ENCODE measurements around the gene DIP2C. TPM values are rescaled to one million over a fixed set of nuclear protein-coding genes. Genes with fewer than 3 reads are reported as not detected.

Gene DIP2C
- total and polyA plus RNA-seq, 8 donors, result 2.4 to 40.1 (median 21.0) TPM

DNA sequence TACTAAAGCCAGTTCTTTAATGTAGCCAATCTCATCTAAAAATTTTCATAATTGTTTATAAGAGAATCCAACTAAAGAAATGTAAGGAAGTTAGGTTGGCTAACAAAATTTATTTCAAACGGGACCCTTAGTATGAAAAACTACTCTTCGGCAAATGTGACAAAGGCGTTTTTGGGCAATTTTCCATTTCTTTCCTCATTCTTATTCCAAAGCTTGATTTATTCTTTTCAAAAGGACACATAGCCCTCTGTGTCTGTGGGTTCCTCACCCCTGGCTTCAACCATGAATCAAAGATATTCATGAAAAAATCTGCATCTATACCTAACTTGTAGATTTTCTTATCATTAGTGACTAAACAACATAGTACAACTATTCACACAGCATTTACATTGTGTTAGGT, 358.3 kb downstream of the DIP2C start:
- Histone ChIP-seq H3K27me3 (no peaks in the 10 kb centered on the region), H3K36me3 (peaks cover 0 to 24% (median 15%) of the 10 kb centered on the region in 4 donors), H3K4me3 (no peak overlapping the region), H3K27ac (peak overlapping the region in 1 of 5 donors; percentile 4), H3K4me1 (peaks cover 4 to 17% (median 9%) of the 10 kb centered on the region in 4 donors), H3K9me3 (no peaks in the 10 kb centered on the region)
- WGBS, 5 donors, result 84 to 98% (median 95%) methylated on average over 3 of the region's 3 CpGs
- intact Hi-C loops (cut with DNase I; ENCODE audit: low total_unique reads), result no loop called here
- DNase-seq, result no peak
- TF ChIP-seq POLR2A (IDR thresholded peaks at IDR 0.05) (no peak), EP300 (IDR thresholded peaks at IDR 0.05) (no peak), POLR2AphosphoS5 (IDR thresholded peaks at IDR 0.05) (no peak)
- TF ChIP-seq, protein P1, sequence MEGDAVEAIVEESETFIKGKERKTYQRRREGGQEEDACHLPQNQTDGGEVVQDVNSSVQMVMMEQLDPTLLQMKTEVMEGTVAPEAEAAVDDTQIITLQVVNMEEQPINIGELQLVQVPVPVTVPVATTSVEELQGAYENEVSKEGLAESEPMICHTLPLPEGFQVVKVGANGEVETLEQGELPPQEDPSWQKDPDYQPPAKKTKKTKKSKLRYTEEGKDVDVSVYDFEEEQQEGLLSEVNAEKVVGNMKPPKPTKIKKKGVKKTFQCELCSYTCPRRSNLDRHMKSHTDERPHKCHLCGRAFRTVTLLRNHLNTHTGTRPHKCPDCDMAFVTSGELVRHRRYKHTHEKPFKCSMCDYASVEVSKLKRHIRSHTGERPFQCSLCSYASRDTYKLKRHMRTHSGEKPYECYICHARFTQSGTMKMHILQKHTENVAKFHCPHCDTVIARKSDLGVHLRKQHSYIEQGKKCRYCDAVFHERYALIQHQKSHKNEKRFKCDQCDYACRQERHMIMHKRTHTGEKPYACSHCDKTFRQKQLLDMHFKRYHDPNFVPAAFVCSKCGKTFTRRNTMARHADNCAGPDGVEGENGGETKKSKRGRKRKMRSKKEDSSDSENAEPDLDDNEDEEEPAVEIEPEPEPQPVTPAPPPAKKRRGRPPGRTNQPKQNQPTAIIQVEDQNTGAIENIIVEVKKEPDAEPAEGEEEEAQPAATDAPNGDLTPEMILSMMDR (IDR thresholded peaks at IDR 0.05), result no peak

DNA sequence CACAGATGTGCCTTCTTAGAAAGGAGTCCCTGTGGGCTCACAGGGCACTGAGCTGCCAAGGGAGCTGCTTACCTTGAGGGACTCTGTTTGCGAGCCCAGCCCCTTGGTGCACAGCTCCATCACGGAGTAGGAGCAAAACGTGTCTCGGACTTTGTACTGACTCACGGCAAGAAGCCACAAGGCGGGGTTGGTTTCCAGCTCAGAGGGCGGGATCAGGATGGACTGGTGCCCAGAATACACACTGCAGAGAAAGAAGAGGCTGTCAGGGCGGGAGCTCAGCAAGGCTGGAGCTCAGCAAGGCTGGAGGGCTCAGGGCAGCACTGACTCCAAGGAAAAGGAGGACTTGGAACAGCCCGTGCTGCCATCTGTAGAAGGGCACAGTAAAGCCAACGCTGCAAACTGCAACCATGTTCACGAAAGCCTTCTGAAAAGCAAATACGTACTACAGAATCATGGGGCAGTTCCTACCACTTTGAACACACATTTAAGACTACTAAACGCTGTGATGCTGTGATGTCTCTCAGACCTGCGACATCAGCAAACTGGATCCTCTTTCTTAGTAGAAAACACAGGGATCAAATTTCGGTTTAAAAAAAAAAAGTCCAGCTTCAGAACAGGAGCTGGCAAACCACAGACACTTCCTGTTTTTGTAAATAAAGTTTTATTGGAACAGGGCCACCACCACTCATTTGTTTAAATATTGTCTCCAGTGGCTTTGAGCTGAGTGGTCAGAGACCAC, 359.9 kb downstream of the DIP2C start:
- TF ChIP-seq POLR2AphosphoS5 (IDR thresholded peaks at IDR 0.05), result peak; percentile 34 to 83 (median 57)
- TF ChIP-seq, protein P1 (IDR thresholded peaks at IDR 0.05), result no peak
- TF ChIP-seq POLR2A (IDR thresholded peaks at IDR 0.05), result no peak
- TF ChIP-seq EP300 (IDR thresholded peaks at IDR 0.05), result peak; percentile 11
- Histone ChIP-seq H3K27me3 (no peaks in the 10 kb centered on the region), H3K4me3 (peak overlapping the region in 2 of 4 donors; percentile 4 to 10), H3K4me1 (peaks cover 4 to 19% (median 11%) of the 10 kb centered on the region in 4 donors), H3K9me3 (no peaks in the 10 kb centered on the region), H3K27ac (peak overlapping the region; percentile 62 to 88 (median 79)), H3K36me3 (peaks cover 0 to 36% (median 26%) of the 10 kb centered on the region in 4 donors)
- WGBS, 5 donors, result 12 to 19% (median 18%) methylated on average over 15 of the region's 15 CpGs
- intact Hi-C loops (cut with DNase I; ENCODE audit: low total_unique reads), result no loop called here
- peak; percentile 93 to 96 for DNase-seq

DNA sequence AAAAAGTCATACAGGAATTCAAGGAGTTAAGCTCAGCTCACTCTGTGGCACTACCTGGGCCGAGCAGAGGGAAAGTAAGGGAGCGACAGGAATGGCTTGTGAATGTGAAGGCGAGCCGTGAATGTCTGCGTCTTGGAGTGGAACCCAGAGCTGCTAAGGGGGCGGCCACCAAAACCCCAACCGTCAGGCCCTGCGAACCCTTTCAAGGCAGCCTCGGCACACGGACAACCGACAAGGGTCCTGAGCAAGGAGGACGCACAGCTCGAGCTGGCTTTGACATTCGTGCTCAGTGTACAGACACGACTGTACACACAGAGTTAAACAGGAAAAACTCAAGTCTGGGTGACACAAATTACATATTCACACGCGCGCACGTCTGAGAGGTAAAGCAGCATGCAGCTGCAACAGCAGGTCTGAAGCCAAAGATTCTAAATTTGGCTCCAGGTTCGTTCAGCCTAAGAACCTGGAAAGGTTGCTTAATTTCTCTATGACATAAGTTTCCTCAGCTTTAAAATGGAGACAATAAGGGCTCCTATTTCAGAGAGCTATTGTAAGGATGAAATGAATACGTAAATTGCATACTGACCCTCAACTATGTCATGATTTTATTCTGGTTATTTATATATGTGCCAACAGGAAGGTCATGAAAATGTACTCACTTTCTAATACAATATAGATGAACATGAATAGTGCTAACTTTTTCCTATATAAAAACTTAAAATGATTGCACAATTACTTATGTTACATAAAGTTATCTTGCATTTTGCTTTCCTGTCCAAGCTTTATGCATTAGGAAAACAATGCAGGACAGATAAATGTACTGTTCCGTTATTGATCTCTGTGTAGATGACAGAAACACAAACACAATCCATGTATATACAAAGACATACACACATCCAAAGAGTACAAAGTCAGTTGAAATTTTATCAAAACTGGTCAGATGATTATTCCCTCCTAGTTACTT, 361.3 kb downstream of the DIP2C start:
- peaks cover 0 to 37% (median 29%) of the 10 kb centered on the region in 4 donors for H3K36me3 ChIP-seq
- no peaks in the 10 kb centered on the region for H3K27me3 ChIP-seq
- H3K4me3 ChIP-seq, result no peak overlapping the region
- DNase-seq, result no peak
- intact Hi-C loops (cut with DNase I; ENCODE audit: low total_unique reads), result no loop called here
- peak overlapping the region in 2 of 5 donors; percentile 75 to 79 for H3K27ac ChIP-seq
- TF ChIP-seq, protein P1 (IDR thresholded peaks at IDR 0.05), result no peak
- TF ChIP-seq EP300 (IDR thresholded peaks at IDR 0.05), result no peak
- no peak for TF ChIP-seq POLR2AphosphoS5 (IDR thresholded peaks at IDR 0.05)
- no peak for TF ChIP-seq POLR2A (IDR thresholded peaks at IDR 0.05)
- no peaks in the 10 kb centered on the region for H3K9me3 ChIP-seq
- H3K4me1 ChIP-seq, result peaks cover 4 to 32% (median 11%) of the 10 kb centered on the region in 4 donors
- WGBS, 5 donors, result 82 to 93% (median 90%) methylated on average over 22 of the region's 22 CpGs

Measured in stomach (tissue), 9 donors.